HG03442 (cell line): Measurements from ENCODE around the gene LRRC71.
A peak's percentile ranks its signal among the peaks of the same experiment; 100 is the strongest.

Source experiments
- ATAC-seq: cut with Tn5 transposase; IDR thresholded peaks from one replicate; pipeline ENCODE4 v1.9.1; 2021; ENCODE audit warnings: mild to moderate bottlenecking, moderate library complexity; ENCODE audit not compliant: unreplicated experiment

LRRC71 gene

GRCh38 chr1:156892190-156893047 lies 28.0 kb upstream of the LRRC71 start:
- peak; percentile 79 for ATAC-seq

- no peak for ATAC-seq
These were observed 27.1 kb upstream of the LRRC71 start, which contains the start of gene PEAR1 for GRCh38 chr1:156893048-156893953. Gene PEAR1, plus strand, starts transcription at chr1:156893718. Its CDS starts 10,209 bp downstream, at chr1:156903927.

GRCh38 chr1:156894001-156894400 lies 26.4 kb upstream of the LRRC71 start:
- no peak for ATAC-seq

GRCh38 chr1:156894711-156895454 lies 25.5 kb upstream of the LRRC71 start:
- no peak for ATAC-seq

GRCh38 chr1:156895455-156895812 lies 25.0 kb upstream of the LRRC71 start:
- ATAC-seq = no peak

GRCh38 chr1:156895927-156896326 lies 24.5 kb upstream of the LRRC71 start:
- ATAC-seq = no peak

- ATAC-seq = no peak
These were observed 23.9 kb upstream of the LRRC71 start for GRCh38 chr1:156896490-156897033.

GRCh38 chr1:156897078-156897825 lies 23.2 kb upstream of the LRRC71 start:
- no peak for ATAC-seq

- no peak for ATAC-seq
These were observed 22.3 kb upstream of the LRRC71 start for GRCh38 chr1:156898161-156898566.

GRCh38 chr1:156898971-156899664 lies 21.3 kb upstream of the LRRC71 start:
- no peak for ATAC-seq

- ATAC-seq = no peak
These were observed 20.3 kb upstream of the LRRC71 start for GRCh38 chr1:156899956-156900718.

GRCh38 chr1:156900896-156901589 lies 19.4 kb upstream of the LRRC71 start:
- ATAC-seq = no peak

GRCh38 chr1:156901590-156901900 lies 18.9 kb upstream of the LRRC71 start:
- ATAC-seq = no peak

GRCh38 chr1:156901966-156902915 lies 18.2 kb upstream of the LRRC71 start:
- no peak for ATAC-seq

GRCh38 chr1:156903328-156904091 lies 16.9 kb upstream of the LRRC71 start:
- ATAC-seq = no peak

- ATAC-seq = no peak
These were observed 16.1 kb upstream of the LRRC71 start for GRCh38 chr1:156904187-156904959.
